Hypothalamus (tissue), 51 donors: ENCODE data around the gene MLN.
A peak's percentile ranks its signal among the peaks of the same experiment; 100 is the strongest.

ENCODE experiments used
- DNase-seq, 51 donors: peaks; one replicate each; lab custom pipeline; 2025; lab: John Stamatoyannopoulos, UW

MLN gene

DNA sequence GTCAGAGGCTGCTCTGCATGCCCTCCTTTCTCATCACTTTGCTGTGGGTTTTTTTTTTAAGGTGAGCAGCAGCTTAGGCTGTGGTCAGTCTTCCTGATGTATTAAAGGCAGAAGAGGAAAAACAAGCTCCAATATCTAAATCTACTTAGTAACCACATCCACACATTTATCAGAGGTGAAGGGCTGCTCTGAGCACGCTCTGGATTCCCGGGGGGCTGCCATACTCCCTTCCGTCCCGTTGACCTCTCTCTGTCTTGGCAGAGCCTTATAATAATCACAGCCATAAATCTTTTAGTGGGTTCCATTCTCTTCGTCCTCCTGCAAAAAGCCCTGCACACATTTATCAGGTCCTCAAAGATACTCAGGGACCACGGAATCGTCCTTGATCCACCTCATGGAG, 12.2 kb downstream of the MLN start:
- DNase-seq: no peak

DNA sequence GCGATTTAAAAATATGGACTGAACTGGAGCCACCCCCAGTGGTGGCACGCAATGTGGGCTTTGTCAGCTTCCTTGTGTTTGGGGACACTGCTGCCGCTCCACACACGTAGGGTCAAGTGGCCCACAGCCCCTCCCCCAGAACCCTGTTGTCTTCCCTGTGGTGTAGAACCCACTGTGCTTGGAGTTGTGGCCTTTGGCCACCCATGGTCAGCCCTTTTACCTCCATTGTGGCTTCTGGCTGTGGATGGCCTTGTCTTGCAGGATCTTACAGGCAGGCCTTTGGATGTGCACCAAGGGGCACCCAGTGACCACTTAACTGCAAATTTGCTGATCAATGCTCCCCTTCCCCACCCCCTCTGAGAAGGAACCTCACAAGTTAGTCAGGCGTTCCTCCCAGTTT, 12.9 kb downstream of the MLN start:
- no peak for DNase-seq

DNA sequence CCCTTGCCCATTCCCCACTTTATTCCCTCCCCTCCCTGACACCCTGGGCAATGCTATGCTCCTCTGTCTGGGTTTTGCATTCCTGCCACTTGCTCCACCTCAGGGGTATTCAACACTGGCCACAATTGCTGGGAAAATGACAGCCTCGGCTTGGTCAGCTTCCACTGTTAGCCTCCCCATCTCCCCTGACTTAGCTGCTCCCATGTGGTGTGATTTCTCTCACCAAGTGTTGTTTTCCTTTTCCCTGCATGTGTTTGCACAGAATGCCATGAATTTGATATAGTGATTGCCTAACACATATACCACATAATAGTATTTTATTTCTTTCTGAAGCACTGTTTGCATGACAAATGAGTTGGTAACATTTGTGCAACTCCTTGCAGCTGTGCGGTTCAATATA, 13.4 kb downstream of the MLN start:
- DNase-seq: no peak

- peak in 2 of 51 donors; percentile 12 to 25 for DNase-seq
Observed at GRCh38 chr6:33789550-33789895, 14.3 kb downstream of the MLN start.

GRCh38 chr6:33788694-33789549, 14.9 kb downstream of the MLN start, which contains the start of gene LEMD2:
Gene LEMD2, minus strand, starts transcription at chr6:33789130. Its CDS starts 14 bp downstream, at chr6:33789116.
- DNase-seq: peak; percentile 36 to 94 (median 89)

- DNase-seq: peak in 45 of 51 donors; percentile 17 to 77 (median 53)
Observed at GRCh38 chr6:33787954-33788693, 15.7 kb downstream of the MLN start.

- DNase-seq: no peak
Observed at GRCh38 chr6:33787346-33787953, 16.4 kb downstream of the MLN start.

GRCh38 chr6:33786736-33787135, 17.1 kb downstream of the MLN start:
- no peak for DNase-seq

DNA sequence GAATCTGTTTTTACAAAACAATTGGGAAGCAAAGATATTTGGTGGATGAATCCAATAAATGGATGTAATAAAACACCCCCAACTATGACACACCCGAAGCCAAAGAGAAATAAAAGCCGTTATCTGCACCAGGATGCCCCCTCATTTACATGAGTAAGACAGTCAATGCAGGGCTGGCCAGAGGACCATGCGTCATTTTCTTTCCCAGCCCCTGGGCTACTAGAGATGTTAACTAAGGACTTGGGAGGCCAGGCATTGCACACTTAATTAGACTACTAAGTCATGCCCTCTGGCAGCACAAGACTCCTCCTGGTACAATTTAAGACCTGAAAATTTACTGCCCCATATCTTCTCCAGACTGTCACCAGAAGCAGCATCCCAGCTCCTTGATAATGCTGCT, 18.0 kb downstream of the MLN start:
- no peak for DNase-seq

- peak in 1 of 51 donors; percentile 56 for DNase-seq
Observed at GRCh38 chr6:33784787-33785186, 19.0 kb downstream of the MLN start.

- no peak for DNase-seq
Observed at GRCh38 chr6:33783781-33784520, 19.9 kb downstream of the MLN start.

GRCh38 chr6:33782561-33782960, 21.2 kb downstream of the MLN start:
- DNase-seq: no peak

- DNase-seq: no peak
Observed at GRCh38 chr6:33781131-33781975, 22.4 kb downstream of the MLN start.

- peak in 1 of 51 donors; percentile 17 for DNase-seq
Observed at GRCh38 chr6:33779895-33780294, 23.9 kb downstream of the MLN start.

DNA sequence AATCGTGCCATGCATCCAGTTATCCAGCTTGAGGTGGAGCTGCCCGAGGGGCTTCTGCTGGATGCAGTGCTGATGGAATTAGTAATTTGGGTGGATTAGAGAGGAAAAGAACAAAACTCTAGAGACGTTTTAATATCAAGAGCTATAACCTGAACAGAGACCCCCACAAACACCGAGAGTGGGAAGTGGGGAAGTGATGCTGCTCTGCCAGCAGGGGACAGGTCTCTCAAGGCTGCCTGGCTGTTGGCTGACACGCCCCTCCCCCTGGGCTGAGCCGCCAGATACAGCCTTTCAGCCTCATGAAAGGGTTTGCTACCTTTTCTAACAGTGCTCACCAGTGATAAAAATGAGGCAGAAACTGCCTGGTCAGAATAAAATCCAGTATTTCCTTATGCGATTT, 24.5 kb downstream of the MLN start:
- DNase-seq: no peak

DNA sequence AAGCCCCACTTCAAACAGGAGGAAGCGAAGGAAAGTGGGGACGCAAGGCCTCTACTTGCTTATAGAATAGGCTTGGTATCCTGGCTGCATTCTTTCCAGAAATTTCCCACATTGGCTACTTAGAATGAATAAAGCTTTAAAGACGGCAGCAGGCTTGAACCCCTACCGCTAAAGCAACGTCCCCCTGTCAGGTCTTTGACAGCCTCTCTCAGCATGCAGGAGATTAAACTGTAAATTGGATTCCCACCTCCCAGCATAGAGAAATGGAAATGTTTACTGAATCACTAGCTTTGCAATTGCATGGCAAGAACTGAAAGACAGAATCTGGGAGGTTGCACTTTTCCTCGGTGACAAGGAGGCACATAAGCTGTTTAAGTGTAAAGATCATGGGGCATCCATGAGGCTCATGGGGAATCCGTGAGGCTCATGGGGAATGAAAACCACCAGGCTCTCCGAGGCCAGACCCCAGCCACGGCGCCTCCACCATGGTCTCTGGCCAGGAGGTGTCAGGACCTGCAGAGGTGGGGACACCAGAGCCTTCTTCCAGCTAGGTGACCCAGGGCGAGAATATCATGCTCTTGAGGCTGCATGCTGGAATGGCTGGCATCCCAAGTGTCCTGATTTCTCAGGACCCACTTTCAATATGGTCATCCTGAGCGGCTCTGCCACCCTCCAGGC, 25.2 kb downstream of the MLN start:
- no peak for DNase-seq

GRCh38 chr6:33777398-33778388, 26.1 kb downstream of the MLN start:
- DNase-seq: no peak

GRCh38 chr6:33776764-33777163, 27.0 kb downstream of the MLN start:
- no peak for DNase-seq
